NCI-H446 treated with DMSO at 0.1 percent for 48 hours (cell line): ENCODE results near the gene NECAB3.
A peak's percentile ranks its signal among the peaks of the same experiment; 100 is the strongest.

Experiments used
- DNase-seq: peaks from one replicate; lab custom pipeline; 2025; lab: John Stamatoyannopoulos, UW

NECAB3 gene

DNA sequence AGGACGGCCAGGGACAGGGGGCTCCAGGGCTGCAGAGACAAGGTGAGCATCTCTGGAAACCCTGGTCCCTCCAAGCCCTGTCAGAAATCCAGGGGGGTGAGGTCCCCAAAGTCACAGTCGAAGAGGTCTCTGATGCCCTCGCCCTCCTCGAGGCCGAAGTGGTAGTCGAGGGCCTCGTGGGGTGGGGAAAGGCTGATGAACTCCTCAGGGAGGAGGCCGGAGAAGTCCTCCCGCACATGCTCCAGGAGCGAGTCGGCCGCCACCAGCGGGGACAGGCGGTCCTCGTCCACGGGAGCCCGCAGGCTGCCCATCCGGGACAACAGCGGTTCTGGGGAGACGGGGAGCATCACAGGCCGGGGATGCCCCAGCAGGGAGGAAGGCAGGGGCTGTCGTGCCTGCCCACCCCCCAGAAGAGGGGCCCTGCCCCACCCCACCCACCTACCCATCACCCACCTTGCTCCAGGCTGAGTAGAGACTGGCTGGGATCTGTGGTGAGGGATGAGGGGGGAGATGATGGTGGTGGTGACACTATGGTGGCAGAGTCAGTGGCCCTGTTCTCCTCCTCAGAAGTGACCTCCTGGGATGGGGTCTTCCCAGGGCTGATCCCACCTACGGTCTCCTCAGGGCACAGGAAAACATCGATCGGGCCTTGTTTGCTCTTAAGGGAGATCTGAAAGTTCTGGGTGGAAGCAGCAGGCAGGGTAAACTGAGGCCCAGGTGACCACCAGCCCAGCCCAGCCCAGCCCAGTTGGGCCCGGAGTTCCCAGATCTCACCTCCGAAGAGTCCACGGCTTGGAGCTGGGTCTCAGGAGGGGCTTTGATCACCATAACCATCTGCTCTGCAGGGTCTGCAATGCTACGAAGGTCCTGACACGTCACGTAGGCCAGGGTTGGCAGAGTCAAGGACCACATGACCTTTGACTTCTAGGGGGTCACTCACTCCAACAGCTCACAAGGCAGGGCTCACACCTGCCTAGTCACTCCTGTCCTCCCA is 2.7 kb upstream of the NECAB3 start:
- no peak for DNase-seq

DNA sequence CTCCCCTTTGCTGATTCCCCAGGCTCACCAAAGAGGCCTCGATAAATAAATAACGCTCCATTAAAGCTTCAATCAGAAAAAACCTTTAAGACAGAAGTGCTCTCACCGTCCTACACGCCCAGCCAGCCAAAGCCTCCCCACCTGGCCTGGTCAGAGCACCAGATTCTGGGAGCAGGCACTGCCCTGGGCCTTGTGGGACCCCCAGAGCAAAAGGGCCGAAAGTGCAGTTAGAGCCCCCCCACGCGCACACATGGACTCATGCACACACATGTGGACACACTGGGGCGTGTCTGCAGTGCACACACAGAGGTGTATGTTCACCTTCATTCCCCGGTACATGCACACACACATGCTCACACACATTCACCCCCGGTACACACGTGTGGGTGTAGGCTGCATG is 1.9 kb upstream of the NECAB3 start:
- DNase-seq = no peak

DNA sequence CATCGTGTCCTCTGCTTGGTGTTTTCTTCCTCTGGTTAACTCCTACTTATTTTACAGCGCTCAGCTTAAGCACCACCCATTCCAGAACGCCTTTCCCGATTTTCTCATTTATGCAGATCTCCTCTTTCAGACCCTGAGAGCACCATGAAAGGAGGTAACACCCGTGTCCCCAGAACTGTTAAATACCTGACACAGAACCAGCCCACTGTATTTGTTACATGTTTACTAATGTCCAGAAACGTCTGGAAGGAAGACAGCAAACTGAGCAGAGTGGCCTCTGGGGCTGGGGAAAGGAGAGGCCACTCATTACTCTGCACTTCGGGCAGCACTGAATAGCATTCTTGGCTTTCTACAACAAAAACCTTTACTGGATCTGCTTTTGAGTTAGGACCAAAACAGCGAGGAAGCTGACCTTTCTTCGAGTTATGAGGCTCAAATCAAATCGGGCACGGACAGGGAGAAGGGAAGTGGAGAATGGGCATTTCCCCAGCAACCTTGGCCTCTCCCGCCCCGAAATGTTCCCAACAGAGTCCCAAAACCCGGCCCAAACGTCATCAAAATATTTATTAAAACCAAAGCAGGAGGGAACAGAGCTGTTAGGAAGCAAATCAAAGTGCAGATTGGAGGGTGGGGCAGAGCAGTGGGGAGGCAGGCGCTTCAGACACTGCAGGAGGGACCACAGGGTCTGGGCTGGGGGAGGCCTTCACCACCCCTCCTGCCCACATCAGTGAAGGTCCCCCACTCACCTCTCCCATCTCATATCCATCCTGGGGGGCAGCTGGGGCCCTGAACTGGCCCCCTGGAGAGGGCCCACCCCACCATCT is 1.1 kb upstream of the NECAB3 start:
- DNase-seq = no peak

- no peak for DNase-seq
Measured at GRCh38 chr20:33673410-33674293, 576 bp downstream of the NECAB3 start.

GRCh38 chr20:33673114-33673409 is 1.2 kb downstream of the NECAB3 start:
- no peak for DNase-seq

DNA sequence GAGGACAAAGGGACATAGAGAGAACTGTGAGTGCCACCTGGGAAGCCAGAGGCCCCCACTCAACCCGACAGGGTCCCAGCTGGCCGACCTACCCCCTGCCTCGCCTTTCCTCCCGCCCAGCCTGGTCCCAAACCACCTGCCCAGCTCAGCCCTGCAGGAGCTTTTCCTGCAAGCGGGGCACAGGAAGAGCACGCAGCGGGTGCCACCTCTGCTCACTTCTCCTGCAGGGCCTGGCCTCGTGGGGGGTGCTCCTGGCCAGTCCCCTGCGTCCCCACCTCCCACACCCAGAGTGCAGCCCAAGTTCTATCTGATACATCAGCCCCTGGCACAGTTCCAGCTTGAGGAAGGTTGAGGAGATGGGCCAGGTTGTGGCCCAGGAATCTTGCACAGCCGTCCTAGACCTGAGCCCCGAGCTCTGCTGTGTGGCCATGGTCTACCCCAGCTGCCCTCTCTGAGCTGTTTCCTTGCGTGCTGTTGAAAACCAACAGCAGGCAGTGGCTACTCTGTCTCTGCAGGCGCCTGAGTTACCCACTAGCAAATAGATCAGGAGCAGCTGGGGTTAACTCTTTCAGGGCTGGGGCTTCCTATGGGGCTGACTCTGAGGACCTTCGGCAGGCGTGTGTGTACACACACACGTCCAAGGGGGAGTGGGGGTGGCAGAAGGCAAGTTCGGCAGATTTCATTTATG is 1.7 kb downstream of the NECAB3 start:
- peak; percentile 11 for DNase-seq

GRCh38 chr20:33671573-33672288 is 2.5 kb downstream of the NECAB3 start:
- DNase-seq = no peak

GRCh38 chr20:33670715-33671499 is 3.3 kb downstream of the NECAB3 start:
- DNase-seq = no peak

DNA sequence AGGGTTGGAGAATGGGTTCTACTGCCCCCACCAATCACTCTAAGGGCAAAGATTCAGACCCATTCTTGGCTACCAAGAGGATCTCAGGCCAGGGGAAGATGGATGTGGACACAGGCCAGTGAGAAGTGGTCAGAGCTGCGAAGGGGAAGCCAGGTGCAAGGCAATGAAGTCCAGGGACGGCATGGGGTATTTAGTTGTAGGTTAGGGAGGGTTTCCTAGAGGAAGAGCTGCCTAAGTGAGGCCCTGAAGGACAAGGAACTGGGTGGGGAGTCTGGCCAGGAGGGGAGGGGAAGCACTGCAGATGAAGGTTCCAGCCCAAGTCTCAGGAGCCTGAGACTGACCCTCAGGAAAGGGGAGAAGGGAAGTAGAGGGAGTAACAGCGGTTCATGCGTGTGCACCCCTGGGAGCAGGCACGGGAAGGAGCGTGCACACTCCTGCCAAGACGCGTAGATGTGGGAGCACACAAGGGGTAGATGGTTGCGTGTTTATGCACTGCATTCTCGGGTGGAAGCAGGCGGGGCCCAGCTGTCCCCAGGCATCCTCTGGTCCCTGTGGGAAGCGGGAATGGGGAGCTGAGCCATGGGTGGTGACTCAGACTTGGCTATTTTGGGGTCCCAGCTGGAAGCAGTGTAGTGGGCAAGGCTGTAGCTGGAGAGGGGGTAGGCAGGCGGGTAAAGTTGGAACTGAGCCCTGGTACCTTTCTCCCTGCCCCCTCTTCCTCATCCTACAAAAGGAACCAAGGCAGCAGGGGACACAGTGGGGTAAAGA is 4.2 kb downstream of the NECAB3 start:
- no peak for DNase-seq

DNA sequence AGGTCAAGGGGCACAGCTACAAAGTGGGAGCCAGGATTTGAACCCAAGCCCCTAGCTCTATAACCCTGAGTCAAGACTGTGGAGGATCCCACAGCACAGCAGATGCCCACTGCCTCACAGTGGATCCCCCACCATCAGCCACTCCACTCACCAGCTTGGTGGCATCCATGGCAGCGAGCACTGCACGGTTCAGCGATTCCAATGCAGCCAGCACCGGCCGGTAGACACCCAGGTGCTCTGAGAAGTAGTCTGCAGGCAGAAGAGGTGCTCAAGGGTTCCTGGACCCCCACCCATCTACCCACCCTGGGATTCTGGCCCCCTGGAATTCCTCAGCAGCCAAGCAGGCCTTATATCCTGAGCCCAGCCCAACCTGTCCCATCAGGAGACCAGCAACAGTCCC is 5.0 kb downstream of the NECAB3 start:
- DNase-seq = no peak

DNA sequence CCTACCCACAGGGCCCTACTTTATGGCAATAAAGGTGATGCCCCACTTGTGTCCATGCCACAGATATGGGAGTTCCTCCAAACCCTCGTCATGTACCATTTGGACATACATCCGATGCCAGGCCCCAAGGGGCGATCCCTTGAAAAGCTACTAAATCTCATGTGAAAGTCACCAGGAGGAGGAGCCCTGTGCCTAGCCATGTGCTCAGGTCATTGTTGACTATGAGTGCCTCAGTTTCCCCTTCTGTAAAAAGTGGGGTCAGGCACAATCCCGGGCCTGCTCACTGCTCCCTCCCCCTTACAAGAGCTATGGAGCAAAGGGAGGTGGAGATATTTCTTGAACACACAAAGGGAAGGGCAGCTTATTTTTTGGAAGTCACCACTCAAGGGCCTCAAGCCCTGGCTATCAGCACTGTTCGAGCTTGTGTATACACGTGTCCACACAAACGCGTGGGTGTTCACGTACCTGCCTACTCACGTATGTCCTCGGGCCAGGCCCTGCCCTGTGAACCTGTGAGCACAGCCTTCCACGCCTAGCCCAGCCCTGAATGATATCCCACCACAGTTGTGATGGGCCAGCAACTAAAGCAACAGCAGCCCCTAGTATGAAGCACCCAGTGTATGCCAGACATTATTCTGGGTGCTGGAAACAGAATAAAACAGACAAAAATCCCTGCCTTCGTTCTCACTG is 5.6 kb downstream of the NECAB3 start:
- DNase-seq = no peak

- no peak for DNase-seq
Measured at GRCh38 chr20:33667676-33668465, 6.4 kb downstream of the NECAB3 start.

- no peak for DNase-seq
Measured at GRCh38 chr20:33667245-33667675, 7.0 kb downstream of the NECAB3 start.

GRCh38 chr20:33666293-33667244 is 7.7 kb downstream of the NECAB3 start, which contains the start of gene ACTL10:
Gene ACTL10 (plus strand): TSS chr20:33666943. CDS start chr20:33667498, 555 bp downstream.
- DNase-seq = no peak

GRCh38 chr20:33664762-33665144 is 9.5 kb downstream of the NECAB3 start:
- DNase-seq = no peak

GRCh38 chr20:33664085-33664761 is 10.0 kb downstream of the NECAB3 start:
- no peak for DNase-seq
